Measurements from ENCODE around the gene ANP32D.
A peak's percentile ranks its signal among the peaks of the same experiment; 100 is the strongest.
"Not testable (repeated sequence)": the region's sequence is repeated elsewhere in the genome, so short reads cannot be mapped to it uniquely, and the experiment has no call there.

The ANP32D gene

GRCh38 chr12:48446161-48446776 lies 26.1 kb upstream of the ANP32D start:
- H3K4me3 ChIP-seq (ENCODE audit: low read depth, low read length), result no peak overlapping the region
- DNase-seq (ENCODE audit: low read depth), result no peak
- TF ChIP-seq CTCF (IDR thresholded peaks at IDR 0.05; ENCODE audit: control insufficient read depth, extremely low read depth, insufficient read depth), result no peak

GRCh38 chr12:48447755-48448154 lies 24.6 kb upstream of the ANP32D start:
- no peak for TF ChIP-seq CTCF (IDR thresholded peaks at IDR 0.05; ENCODE audit: control insufficient read depth, extremely low read depth, insufficient read depth)
- no peak for DNase-seq (ENCODE audit: low read depth)
- H3K4me3 ChIP-seq (ENCODE audit: low read depth, low read length), result no peak overlapping the region

DNA sequence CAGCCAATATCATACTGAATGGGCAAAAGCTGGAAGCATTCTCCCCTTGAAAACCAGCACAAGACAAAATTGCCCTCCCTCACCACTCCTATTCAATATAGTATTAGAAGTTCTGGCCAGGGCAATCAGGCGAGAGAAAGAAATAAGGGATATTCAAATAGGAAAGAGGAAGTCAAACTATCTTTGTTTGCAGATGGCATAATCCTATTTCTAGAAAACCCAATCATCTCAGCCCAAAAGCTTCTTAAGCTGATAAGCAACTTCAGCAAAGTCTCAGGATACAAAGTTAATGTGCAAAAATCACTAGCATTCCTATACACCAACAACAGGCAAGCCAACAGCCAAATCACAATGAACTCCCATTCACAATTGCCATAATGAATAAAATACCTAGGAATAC lies 21.0 kb upstream of the ANP32D start:
- no peak for TF ChIP-seq CTCF (IDR thresholded peaks at IDR 0.05; ENCODE audit: control insufficient read depth, extremely low read depth, insufficient read depth)
- no peak overlapping the region for H3K4me3 ChIP-seq (ENCODE audit: low read depth, low read length)
- no peak for DNase-seq (ENCODE audit: low read depth)

- DNase-seq (ENCODE audit: low read depth); H3K4me3 ChIP-seq (ENCODE audit: low read depth, low read length): not testable (repeated sequence)
Measured at GRCh38 chr12:48452961-48453360, 19.4 kb upstream of the ANP32D start.

DNA sequence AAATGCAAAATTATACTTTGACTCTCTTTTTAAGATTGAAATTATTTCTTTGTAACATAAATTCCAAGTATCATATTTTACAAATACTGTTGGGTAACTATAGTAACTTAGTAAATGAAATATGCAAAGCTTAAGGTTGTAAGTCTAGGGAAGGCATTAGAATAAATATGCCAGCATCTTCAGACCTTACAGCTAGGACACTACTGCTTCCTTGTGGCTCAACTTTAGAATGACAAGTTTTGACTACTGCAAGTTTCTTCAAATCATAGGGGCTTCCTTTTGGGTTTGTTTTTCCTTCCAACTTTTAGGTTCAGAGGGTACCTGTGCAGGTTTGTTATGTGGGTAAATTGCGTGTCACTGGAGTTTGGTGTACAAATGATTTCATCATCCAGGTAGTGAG lies 17.7 kb upstream of the ANP32D start:
- no peak overlapping the region for H3K4me3 ChIP-seq (ENCODE audit: low read depth, low read length)
- DNase-seq (ENCODE audit: low read depth), result peak; percentile 18
- peak; percentile 63 for TF ChIP-seq CTCF (IDR thresholded peaks at IDR 0.05; ENCODE audit: control insufficient read depth, extremely low read depth, insufficient read depth)

DNA sequence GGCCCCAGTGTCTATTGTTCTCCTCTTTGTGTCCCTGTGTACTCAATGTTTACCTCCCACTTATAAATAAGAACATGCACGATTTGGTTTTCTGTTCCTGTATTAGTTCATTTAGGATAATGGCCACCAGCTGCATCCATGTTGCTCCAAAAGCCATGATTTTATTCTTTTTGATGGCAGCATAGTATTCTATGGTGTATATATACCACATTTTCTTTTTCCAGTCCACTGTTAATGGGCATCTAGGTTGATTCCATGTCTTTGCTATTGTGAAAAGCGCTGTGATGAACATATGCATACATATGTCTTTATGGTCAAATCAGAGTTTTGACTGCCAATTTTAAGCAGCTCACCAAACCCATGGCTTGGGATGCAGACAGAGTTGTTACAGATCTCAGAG lies 17.2 kb upstream of the ANP32D start:
- no peak for TF ChIP-seq CTCF (IDR thresholded peaks at IDR 0.05; ENCODE audit: control insufficient read depth, extremely low read depth, insufficient read depth)
- no peak overlapping the region for H3K4me3 ChIP-seq (ENCODE audit: low read depth, low read length)
- DNase-seq (ENCODE audit: low read depth), result no peak

GRCh38 chr12:48459259-48459658 lies 13.1 kb upstream of the ANP32D start:
- no peak for DNase-seq (ENCODE audit: low read depth)
- no peak for TF ChIP-seq CTCF (IDR thresholded peaks at IDR 0.05; ENCODE audit: control insufficient read depth, extremely low read depth, insufficient read depth)
- H3K4me3 ChIP-seq (ENCODE audit: low read depth, low read length), result no peak overlapping the region

- not testable (repeated sequence) for H3K4me3 ChIP-seq (ENCODE audit: low read depth, low read length); DNase-seq (ENCODE audit: low read depth)
Measured at GRCh38 chr12:48469027-48469426, 3.3 kb upstream of the ANP32D start.

Measured in LNCaP clone FGC (cell line).